ENCODE data around the gene KCNK3.

DNA sequence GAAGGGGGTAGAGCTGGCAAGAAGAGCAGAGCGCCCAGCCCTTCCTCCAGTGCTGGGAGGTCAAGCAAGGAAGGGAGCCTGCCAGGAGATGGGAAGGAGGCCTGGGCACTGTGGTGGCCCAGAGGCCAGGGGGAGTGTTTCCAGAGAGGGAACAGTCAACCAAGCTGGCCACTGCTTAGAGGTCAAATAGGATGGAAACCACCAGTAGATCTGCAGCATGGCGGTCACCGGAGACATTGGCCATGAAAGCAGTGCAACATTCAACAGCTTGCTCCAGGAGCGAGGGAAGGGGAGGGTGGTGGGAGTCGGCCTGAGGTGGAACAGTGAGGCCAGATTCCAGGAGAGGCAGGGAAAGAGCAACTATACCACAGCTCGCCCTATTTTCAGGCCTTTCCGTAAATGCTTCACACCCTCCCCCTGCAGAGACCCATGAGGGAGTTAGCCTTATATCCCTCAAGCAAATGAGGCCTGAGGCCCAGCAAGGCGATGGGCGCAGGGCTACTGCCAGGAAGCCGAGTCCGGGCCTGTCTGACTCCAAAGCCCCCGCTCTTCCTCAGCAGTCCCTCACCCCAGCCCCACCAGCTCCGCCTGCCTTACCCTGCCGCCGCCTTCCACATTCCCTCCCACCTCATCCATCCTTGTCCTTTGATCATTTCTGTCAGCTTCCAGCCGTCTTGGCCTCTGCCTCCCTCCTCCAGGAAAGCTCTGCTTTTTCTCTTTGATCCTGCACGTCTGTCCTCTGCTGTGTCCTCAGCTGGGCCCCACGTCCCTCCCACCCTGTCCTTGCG is 17.0 kb downstream of the KCNK3 start:
- no peak for TF ChIP-seq POLR2A (IDR thresholded peaks at IDR 0.05)
- TF ChIP-seq, protein P1, sequence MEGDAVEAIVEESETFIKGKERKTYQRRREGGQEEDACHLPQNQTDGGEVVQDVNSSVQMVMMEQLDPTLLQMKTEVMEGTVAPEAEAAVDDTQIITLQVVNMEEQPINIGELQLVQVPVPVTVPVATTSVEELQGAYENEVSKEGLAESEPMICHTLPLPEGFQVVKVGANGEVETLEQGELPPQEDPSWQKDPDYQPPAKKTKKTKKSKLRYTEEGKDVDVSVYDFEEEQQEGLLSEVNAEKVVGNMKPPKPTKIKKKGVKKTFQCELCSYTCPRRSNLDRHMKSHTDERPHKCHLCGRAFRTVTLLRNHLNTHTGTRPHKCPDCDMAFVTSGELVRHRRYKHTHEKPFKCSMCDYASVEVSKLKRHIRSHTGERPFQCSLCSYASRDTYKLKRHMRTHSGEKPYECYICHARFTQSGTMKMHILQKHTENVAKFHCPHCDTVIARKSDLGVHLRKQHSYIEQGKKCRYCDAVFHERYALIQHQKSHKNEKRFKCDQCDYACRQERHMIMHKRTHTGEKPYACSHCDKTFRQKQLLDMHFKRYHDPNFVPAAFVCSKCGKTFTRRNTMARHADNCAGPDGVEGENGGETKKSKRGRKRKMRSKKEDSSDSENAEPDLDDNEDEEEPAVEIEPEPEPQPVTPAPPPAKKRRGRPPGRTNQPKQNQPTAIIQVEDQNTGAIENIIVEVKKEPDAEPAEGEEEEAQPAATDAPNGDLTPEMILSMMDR (IDR thresholded peaks at IDR 0.05), result no peak

Measured in thyroid gland (tissue), 4 donors.